Endothelial cell of hepatic sinusoid (primary cell): ENCODE results near the gene DNPH1.

Experiments
- in situ Hi-C: cut with HindIII; loops from 2 replicates; pipeline ENCODE4 v1.10.0; 2017; ENCODE audit warnings: low sequenced_read_pairs

The DNPH1 gene

DNA sequence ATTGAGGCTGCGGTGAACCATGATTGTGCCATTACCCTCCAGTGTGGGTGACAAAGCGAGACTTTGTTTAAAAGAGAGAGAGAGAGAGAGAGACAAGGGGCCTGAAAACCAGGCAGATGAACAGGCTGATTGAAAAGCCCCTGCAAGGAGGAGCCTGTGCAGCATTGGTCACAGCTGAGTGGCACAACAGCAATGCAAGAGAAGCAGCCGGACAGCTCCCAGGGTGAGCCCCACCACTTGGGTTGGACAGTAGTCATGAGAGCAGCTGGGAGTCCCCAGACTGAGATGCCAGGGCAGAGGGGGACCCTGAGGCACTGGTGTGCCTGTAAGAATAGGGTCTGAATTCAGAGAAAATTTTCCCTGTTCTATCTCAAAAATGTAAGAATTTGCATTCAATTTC is 10.2 kb downstream of the DNPH1 start:
- in situ Hi-C loops, result loop anchor here (5.0 kb wide), 2 partner anchors 37 to 98 kb away; partner anchors contain the start of gene CUL9

DNA sequence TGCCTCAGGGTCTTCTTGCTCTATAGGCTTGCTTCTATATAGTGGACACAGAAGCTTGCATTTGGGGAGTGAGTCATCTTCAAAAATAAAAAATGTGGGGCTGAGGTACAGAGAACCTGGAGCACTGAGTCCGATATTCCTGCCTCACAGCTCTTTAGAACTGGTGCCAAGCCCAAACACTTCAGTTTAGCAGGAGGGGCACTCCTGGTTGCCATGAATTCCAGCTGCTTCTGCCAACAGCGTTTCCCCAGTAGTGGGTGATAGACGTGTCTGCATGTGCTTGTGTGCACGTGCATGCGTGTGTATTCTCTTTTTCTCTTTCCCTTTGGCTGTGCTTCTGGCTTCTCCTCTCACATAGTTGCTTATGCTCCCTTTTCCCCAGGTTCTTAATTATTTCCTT is 11.9 kb downstream of the DNPH1 start:
- in situ Hi-C loops, result loop anchor here (5.0 kb wide), 2 partner anchors 35 to 100 kb away; partner anchors contain the start of gene CUL9

DNA sequence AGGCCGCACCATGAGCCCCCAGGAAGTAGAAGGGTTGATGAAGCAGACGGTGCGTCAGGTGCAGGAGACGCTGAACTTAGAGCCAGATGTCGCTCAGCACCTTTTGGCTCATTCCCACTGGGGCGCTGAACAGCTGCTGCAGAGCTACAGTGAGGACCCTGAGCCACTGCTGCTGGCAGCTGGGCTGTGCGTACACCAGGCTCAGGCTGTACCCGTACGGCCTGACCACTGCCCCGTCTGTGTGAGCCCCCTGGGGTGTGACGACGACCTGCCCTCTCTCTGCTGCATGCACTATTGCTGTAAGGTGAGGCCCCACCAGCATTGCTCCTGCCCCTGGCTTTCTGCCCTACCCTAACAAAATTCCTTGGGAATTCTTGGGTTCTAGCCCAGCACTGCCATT is 13.1 kb downstream of the DNPH1 start:
- in situ Hi-C loops, result loop anchor here (5.0 kb wide), 2 partner anchors 34 to 101 kb away; partner anchors contain the start of gene CUL9

GRCh38 chr6:43215066-43215465 is 14.2 kb downstream of the DNPH1 start:
- in situ Hi-C loops, result loop anchor here (5.0 kb wide), 2 partner anchors 33 to 102 kb away; partner anchors contain the start of gene CUL9

- in situ Hi-C loops, result no loop called here
Observed at GRCh38 chr6:43213431-43213830, 15.8 kb downstream of the DNPH1 start.

GRCh38 chr6:43211955-43212354 is 17.3 kb downstream of the DNPH1 start:
- in situ Hi-C loops, result no loop called here

- in situ Hi-C loops, result no loop called here
Observed at GRCh38 chr6:43207286-43207685, 22.0 kb downstream of the DNPH1 start.

DNA sequence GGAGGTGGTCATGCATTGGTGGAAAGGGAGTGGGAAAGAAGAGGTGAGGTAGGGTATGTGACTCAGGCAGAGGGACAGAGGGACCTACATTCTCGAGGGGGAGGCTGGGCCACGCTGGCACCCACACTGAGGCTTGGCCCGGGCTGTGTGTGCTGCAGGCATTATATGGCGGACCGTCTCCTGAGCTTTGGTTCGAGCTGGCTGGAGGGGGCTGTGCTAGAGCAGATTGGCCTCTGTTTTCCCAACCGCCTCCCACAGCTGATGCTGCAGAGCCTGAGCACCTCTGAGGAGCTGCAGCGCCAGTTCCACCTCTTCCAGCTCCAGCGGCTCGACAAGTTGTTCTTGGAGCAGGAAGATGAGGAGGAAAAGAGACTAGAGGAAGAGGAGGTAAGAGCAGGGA is 23.4 kb downstream of the DNPH1 start:
- in situ Hi-C loops, result no loop called here

DNA sequence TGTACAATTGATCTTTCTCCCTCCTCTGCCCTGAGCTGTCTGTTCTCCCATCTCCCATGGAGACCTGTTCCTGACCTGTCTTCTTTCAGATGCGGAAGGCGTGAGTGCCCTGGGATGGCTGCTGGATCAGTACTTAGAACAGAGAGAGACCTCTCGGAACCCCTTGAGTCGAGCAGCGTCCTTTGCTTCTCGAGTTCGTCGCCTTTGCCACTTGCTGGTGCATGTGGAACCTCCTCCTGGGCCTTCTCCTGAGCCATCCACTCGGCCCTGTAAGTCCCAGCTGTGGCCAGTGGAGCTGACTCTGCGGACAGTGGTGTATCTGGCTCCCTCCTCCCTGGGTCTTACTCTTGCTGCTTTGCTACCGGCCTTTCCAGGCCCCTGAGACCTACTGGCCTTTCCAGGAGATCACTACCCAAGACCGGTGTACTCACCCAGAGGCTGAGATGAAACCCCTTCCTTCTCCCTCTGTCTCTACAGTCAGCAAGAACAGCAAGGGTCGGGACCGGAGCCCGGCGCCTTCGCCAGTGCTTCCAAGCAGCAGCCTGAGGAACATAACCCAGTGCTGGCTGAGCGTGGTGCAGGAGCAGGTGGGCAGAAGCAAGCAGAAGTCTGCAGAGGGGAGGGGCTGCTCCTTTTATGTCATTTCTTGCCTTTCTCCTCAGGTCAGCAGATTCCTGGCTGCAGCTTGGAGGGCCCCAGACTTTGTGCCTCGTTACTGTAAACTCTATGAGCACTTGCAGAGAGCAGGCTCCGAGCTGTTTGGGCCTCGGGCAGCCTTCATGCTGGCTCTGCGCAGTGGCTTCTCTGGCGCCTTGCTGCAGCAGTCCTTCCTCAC is 24.8 kb downstream of the DNPH1 start:
- in situ Hi-C loops, result no loop called here

- in situ Hi-C loops, result no loop called here
Observed at GRCh38 chr6:43203718-43204095, 25.6 kb downstream of the DNPH1 start.

GRCh38 chr6:43203029-43203717 is 26.1 kb downstream of the DNPH1 start:
- in situ Hi-C loops, result no loop called here

DNA sequence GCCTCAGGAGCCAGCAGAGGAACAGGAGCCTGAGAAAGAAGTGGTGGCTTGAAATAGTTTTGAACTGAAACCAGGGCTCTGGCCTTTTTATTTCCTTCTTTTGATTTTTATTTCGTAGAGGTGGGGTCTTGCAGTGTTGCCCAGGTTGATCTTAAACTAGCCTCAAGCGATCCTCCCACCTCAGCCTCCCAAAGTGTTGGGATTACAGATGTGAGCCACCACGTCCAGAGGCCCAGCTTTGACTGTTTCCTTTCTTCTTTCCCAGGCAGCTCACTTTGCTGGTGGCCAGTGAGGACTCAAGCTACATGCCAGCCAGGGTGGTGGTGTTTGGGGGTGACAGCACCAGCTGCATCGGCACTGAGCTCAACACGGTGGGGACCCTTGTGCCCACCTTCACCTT is 26.8 kb downstream of the DNPH1 start:
- in situ Hi-C loops, result no loop called here

DNA sequence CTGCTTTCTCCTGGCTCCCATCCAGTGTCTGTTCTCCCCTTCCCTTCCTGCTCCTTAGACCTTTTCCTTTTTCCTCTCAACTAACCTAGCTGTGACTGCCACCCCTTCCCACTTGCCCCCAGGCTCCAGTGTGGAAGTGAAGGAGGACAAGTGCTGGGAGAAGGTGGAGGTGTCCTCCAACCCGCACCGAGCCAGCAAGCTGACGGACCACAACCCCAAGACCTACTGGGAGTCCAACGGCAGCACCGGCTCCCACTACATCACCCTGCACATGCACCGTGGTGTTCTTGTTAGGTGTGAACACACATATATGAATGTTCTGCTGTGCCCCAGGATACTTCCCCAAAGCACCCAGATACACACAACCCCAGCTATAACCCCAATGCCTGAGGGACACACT is 28.7 kb downstream of the DNPH1 start:
- in situ Hi-C loops, result no loop called here

DNA sequence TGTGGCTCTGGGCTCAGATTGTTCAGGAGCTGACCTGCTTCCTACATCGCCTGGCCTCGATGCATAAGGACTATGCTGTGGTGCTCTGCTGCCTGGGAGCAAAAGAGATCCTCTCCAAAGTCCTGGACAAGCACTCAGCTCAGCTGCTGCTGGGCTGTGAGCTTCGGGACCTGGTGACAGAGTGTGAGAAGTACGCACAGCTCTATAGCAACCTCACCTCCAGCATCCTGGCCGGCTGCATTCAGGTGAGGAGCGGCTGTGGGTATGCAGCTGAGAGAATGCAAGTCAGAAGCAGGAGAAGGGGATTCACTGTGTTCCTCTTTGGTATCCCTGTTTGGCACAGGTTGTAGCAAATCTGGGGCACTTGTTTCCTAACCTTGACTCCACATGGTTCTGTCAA is 29.4 kb downstream of the DNPH1 start:
- in situ Hi-C loops, result loop anchor here (5.0 kb wide), 2 partner anchors 53 to 62 kb away; no protein-coding TSS in a partner anchor

DNA sequence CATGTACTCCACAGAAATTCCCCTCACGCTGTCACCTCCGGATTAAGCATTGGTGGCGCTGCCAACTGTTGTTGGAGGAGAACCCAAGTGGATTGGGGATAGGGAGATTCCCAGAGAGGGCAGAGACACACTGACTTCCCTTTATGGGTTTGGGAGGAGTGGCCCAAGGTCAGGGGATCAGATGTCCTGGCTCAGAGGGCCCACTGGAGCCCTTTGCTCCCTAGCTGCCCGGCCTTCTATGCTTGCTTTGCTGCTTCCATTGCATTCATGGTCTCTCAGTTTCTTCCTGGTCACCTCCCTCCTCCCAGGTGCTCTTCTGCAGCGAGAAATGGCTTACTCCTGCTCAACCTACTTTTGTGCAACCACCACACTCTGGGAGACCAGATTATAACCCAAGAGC is 32.9 kb downstream of the DNPH1 start:
- in situ Hi-C loops, result loop anchor here (5.0 kb wide), 2 partner anchors 49 to 66 kb away; no protein-coding TSS in a partner anchor

DNA sequence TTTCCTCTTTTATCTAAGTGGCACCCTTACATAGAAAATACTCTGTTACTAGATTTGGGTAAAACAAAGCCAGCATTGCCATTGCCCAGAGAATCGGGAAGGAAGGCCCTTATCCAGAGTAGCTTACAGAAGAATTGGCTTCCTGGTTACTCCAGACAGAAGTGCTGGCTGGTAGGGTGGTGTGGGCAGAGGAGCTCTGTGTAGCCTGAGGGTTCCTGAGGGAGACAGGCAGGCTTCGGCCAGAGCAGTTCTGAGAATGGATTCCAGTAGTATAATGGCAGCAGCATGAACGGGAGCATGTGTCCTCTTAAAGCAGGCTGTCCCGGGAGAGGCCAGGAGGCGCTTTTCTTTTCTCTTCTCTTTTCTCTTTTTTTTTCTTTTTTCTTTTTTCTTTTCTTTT is 35.4 kb downstream of the DNPH1 start:
- in situ Hi-C loops, result no loop called here

DNA sequence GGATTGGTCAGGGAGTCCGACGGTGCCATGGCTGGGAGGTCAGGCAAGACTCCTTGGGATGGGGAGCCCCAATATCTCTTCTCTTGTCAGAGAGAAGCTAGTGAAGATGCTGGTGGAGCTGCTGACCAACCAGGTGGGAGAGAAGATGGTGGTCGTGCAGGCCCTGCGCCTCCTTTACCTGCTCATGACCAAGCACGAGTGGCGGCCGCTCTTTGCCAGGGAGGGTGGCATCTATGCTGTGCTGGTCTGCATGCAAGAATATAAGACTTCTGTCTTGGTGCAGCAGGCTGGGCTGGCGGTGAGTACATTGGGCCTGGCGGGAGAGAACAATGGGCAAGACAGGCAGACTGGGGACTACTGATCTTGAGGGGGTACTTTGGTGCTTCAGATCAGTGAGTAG is 36.4 kb downstream of the DNPH1 start:
- in situ Hi-C loops, result no loop called here

DNA sequence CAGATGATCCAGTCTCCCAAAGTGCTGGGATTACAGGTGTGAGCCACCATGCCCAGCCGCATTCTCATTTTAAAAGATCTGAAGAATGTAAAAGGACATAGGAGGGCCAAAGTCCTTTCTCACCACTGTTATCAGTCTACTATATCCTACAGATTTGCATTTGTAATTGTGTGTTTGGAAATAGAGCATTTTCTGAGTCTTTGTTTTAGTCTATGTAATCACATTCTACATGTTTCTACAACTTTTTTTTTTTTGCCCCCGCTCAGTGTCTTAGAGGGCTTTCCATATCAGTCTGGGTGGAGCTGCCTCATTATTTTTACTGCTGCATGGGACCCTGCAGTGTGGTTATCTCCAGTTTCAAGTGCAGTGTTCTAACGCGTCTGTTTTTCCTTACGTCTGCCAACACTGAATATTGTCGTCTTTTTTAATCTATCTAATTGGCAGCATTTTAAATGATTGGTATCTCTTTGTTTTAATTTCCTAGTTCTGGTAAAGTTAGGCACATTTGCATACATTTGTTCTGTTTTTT is 39.4 kb downstream of the DNPH1 start:
- in situ Hi-C loops, result no loop called here

GRCh38 chr6:43188426-43188825 is 40.9 kb downstream of the DNPH1 start:
- in situ Hi-C loops, result no loop called here

DNA sequence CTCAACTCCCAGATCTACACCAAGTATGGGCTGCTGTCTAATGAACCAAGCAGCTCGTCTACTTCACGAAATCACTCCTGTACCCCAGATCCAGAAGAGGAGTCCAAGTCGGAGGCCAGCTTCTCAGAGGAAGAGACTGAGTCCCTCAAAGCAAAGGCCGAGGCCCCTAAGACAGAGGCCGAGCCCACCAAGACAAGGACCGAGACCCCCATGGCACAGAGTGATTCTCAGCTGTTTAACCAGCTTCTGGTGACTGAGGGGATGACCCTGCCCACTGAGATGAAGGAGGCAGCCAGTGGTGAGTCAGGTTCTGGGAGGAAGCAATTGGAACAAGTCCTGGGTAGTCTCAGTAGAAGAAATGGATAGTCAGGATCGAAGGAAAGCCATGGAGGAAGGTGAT is 41.5 kb downstream of the DNPH1 start:
- in situ Hi-C loops, result no loop called here

GRCh38 chr6:43186706-43187105 is 42.6 kb downstream of the DNPH1 start:
- in situ Hi-C loops, result no loop called here

DNA sequence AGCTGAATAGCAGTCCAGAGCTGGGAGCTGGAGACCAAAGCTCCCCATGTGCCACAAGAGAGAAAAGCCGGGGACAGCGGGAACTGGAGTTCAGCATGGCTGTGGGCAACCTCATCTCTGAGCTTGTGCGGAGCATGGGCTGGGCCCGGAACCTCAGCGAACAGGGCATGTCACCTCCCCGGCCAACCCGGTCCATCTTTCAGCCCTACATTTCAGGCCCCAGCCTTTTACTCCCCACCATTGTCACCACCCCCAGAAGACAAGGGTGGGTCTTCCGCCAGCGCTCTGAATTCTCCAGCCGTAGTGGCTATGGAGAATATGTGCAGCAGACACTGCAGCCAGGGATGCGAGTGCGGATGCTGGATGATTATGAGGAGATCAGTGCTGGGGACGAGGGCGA is 43.3 kb downstream of the DNPH1 start:
- in situ Hi-C loops, result no loop called here
